GM19395 (cell line): ENCODE results near the gene ERAS.
A peak's percentile ranks its signal among the peaks of the same experiment; 100 is the strongest.
"Not testable (repeated sequence)": the region's sequence is repeated elsewhere in the genome, so short reads cannot be mapped to it uniquely, and the experiment has no call there.

ENCODE experiments used
- ATAC-seq: cut with Tn5 transposase; IDR thresholded peaks from one replicate; pipeline ENCODE4 v1.9.1; 2021; ENCODE audit warnings: mild to moderate bottlenecking, moderate library complexity; ENCODE audit not compliant: unreplicated experiment

The ERAS gene

GRCh38 chrX:48794911-48795515 lies 31.3 kb upstream of the ERAS start:
- ATAC-seq: no peak

GRCh38 chrX:48798318-48798717 lies 28.0 kb upstream of the ERAS start:
- no peak for ATAC-seq

GRCh38 chrX:48800574-48801279 lies 25.6 kb upstream of the ERAS start:
- ATAC-seq: no peak

- ATAC-seq: peak; percentile 90
Observed at GRCh38 chrX:48801280-48802088, 24.8 kb upstream of the ERAS start, which contains the start of gene HDAC6. Gene HDAC6 (plus strand): TSS chrX:48802067. CDS start chrX:48802693, 626 bp downstream.

- peak; percentile 55 for ATAC-seq
Observed at GRCh38 chrX:48802089-48802904, 24.0 kb upstream of the ERAS start.

- no peak for ATAC-seq
Observed at GRCh38 chrX:48802905-48803200, 23.5 kb upstream of the ERAS start.

GRCh38 chrX:48806081-48806480 lies 20.2 kb upstream of the ERAS start:
- ATAC-seq: no peak

GRCh38 chrX:48813644-48814043 lies 12.7 kb upstream of the ERAS start:
- ATAC-seq: no peak

- no peak for ATAC-seq
Observed at GRCh38 chrX:48814722-48815121, 11.6 kb upstream of the ERAS start.

GRCh38 chrX:48815266-48815665 lies 11.0 kb upstream of the ERAS start:
- ATAC-seq: no peak

- ATAC-seq: no peak
Observed at GRCh38 chrX:48816014-48816810, 10.1 kb upstream of the ERAS start.

- no peak for ATAC-seq
Observed at GRCh38 chrX:48818098-48818497, 8.2 kb upstream of the ERAS start.

- ATAC-seq: no peak
Observed at GRCh38 chrX:48818866-48819265, 7.4 kb upstream of the ERAS start.

GRCh38 chrX:48819394-48819793 lies 6.9 kb upstream of the ERAS start:
- ATAC-seq: not testable (repeated sequence)

GRCh38 chrX:48823053-48823452 lies 3.3 kb upstream of the ERAS start:
- no peak for ATAC-seq

- ATAC-seq: no peak
Observed at GRCh38 chrX:48824066-48824465, 2.2 kb upstream of the ERAS start.

GRCh38 chrX:48826876-48827653 lies 752 bp downstream of the ERAS start:
- no peak for ATAC-seq

- ATAC-seq: no peak
Observed at GRCh38 chrX:48827654-48827968, 1.3 kb downstream of the ERAS start.

GRCh38 chrX:48829016-48829735 lies 2.9 kb downstream of the ERAS start:
- ATAC-seq: no peak
